ENCODE results near the gene MKRN2OS. TPM values are rescaled to one million over a fixed set of nuclear protein-coding genes. Genes with fewer than 3 reads are reported as not detected.

Gene MKRN2OS
- total RNA-seq, 2 experiments from 2014 or later, result not detected

DNA sequence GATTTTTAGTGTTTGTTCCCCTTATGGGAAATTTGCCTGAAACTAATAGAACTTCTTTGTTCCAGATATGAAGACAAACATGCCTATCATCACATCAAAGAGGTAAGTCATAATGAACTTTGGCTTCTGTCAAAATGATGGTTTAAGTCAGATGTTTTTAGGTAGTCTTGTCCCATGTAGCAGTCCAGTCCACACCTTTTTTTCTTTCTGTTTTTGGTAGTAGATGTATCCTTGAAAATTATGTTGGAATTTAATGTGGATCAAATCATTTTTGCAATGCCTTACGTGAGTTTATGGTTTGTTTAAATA, 48.9 kb downstream of the MKRN2OS start:
- Histone ChIP-seq H3K27me3 (ENCODE audit: control insufficient read depth in 1 of 2, insufficient read depth in 2 of 2, low read length in 2 of 2) (no peaks in the 10 kb centered on the region), H3K9me3 (ENCODE audit: control insufficient read depth in 1 of 2, insufficient read depth in 1 of 2, low read length in 2 of 2) (no peaks in the 10 kb centered on the region), H3K27ac (ENCODE audit: low read depth in 1 of 2, low read length in 2 of 2) (no peak overlapping the region), H3K4me1 (ENCODE audit: insufficient read depth, low read length) (no peaks in the 10 kb centered on the region), H3K4me3 (ENCODE audit: low read length) (no peak overlapping the region), H3K36me3 (ENCODE audit: insufficient read depth, low read length) (peaks cover 50% of the 10 kb centered on the region)
- ChIA-PET CTCF (no interaction called here), POLR2A (no interaction called here)
- no peaks in the 10 kb centered on the region for H3K27me3 Mint-ChIP-seq
- H3K36me3 Mint-ChIP-seq (ENCODE audit: low read depth), result peaks cover 80% of the 10 kb centered on the region
- no peak overlapping the region for H3K27ac Mint-ChIP-seq
- no peaks in the 10 kb centered on the region for H3K4me1 Mint-ChIP-seq (ENCODE audit: low read depth)
- TF ChIP-seq, protein P1, sequence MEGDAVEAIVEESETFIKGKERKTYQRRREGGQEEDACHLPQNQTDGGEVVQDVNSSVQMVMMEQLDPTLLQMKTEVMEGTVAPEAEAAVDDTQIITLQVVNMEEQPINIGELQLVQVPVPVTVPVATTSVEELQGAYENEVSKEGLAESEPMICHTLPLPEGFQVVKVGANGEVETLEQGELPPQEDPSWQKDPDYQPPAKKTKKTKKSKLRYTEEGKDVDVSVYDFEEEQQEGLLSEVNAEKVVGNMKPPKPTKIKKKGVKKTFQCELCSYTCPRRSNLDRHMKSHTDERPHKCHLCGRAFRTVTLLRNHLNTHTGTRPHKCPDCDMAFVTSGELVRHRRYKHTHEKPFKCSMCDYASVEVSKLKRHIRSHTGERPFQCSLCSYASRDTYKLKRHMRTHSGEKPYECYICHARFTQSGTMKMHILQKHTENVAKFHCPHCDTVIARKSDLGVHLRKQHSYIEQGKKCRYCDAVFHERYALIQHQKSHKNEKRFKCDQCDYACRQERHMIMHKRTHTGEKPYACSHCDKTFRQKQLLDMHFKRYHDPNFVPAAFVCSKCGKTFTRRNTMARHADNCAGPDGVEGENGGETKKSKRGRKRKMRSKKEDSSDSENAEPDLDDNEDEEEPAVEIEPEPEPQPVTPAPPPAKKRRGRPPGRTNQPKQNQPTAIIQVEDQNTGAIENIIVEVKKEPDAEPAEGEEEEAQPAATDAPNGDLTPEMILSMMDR (IDR thresholded peaks at IDR 0.05), result no peak
- no peak for DNase-seq
- H3K4me3 Mint-ChIP-seq, result no peak overlapping the region
- no peak for ATAC-seq (ENCODE audit: poor library complexity)
- intact Hi-C loops (cut with DNase I, micrococcal nuclease), result no loop called here
- no peaks in the 10 kb centered on the region for H3K9me3 Mint-ChIP-seq

DNA sequence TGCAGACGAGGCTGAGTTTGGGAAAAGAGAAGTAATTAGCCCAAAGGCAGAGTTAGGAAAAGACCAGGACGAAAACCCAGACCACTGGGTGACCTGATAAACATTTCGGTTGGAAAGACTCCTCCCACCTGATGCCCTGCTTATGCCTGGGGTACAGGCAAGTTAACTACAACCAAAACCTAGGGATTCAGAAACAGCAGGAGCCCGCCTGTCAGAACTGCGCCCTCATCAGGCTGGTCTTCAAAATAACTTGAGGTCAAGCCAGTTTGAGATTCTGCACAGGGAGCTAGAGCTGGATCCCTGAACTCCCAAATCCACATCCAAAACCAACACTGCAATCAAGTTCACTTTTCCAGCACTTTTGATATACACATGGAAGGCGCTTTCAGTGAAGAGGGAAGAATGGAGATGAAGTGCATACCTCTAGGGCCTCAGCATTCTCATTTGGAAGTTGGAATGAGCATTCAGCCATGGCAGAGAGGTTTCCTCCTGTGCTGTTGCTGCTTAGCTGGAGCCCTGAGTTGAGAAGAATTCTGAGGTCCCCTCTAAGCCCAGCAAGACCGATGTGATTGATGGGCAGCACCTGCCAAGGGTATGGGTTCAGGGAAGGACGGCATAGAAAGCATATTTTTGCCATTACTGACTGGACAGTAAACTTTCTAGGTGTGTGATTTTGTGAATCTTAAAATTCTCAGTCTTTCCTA, 49.4 kb downstream of the MKRN2OS start:
- no peak overlapping the region for H3K4me3 Mint-ChIP-seq
- CTCF ChIA-PET, result no interaction called here
- Histone ChIP-seq H3K36me3 (ENCODE audit: insufficient read depth, low read length) (peaks cover 45% of the 10 kb centered on the region), H3K27ac (ENCODE audit: low read depth in 1 of 2, low read length in 2 of 2) (no peak overlapping the region), H3K27me3 (ENCODE audit: control insufficient read depth in 1 of 2, insufficient read depth in 2 of 2, low read length in 2 of 2) (no peaks in the 10 kb centered on the region), H3K4me1 (ENCODE audit: insufficient read depth, low read length) (no peaks in the 10 kb centered on the region), H3K9me3 (ENCODE audit: control insufficient read depth in 1 of 2, insufficient read depth in 1 of 2, low read length in 2 of 2) (no peaks in the 10 kb centered on the region), H3K4me3 (ENCODE audit: low read length) (no peak overlapping the region)
- intact Hi-C loops (cut with DNase I, micrococcal nuclease), result no loop called here
- no peaks in the 10 kb centered on the region for H3K4me1 Mint-ChIP-seq (ENCODE audit: low read depth)
- TF ChIP-seq, protein P1 (IDR thresholded peaks at IDR 0.05), result no peak
- H3K27me3 Mint-ChIP-seq, result no peaks in the 10 kb centered on the region
- POLR2A ChIA-PET, result interaction anchor here (1.1 kb wide), 1 partner anchor 12 kb away, joined by 6 read pairs; the partner anchor contains the start of gene TSEN2
- H3K9me3 Mint-ChIP-seq, result no peaks in the 10 kb centered on the region
- peaks cover 80% of the 10 kb centered on the region for H3K36me3 Mint-ChIP-seq (ENCODE audit: low read depth)
- DNase-seq (no peak), ATAC-seq (ENCODE audit: poor library complexity) (no peak)
- no peak overlapping the region for H3K27ac Mint-ChIP-seq

DNA sequence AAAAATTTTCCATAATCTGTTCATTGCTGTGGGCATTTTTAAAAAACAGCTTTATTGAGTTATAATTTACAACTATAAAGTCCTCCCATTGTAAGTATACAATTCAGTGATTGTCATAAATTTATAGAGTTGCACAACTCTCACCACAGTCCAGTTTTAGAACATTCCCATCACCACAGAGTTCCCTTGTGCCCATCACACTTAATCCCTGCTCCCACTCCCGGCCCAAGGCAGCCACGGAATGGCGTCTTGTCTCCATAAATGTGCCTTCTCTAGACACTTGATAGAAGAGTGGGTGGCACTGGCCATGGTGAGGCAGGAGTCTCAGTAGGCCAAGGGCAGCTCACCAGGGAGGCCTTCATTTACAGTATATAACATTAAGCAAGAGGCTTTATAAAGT, 54.8 kb downstream of the MKRN2OS start:
- Mint-ChIP-seq H3K27me3 (no peaks in the 10 kb centered on the region), H3K27ac (no peak overlapping the region), H3K9me3 (no peaks in the 10 kb centered on the region), H3K36me3 (ENCODE audit: low read depth) (peaks cover 45% of the 10 kb centered on the region), H3K4me1 (ENCODE audit: low read depth) (peaks cover 22% of the 10 kb centered on the region), H3K4me3 (no peak overlapping the region)
- H3K4me1 ChIP-seq (ENCODE audit: insufficient read depth, low read length), result peaks cover 1% of the 10 kb centered on the region
- H3K9me3 ChIP-seq (ENCODE audit: control insufficient read depth in 1 of 2, insufficient read depth in 1 of 2, low read length in 2 of 2), result no peaks in the 10 kb centered on the region
- intact Hi-C loops (cut with DNase I, micrococcal nuclease), result loop anchor here in 1 of 2 experiments (2.0 kb wide), 1 partner anchor 56 kb away; no protein-coding TSS in a partner anchor
- CTCF ChIA-PET, result no interaction called here
- H3K27ac ChIP-seq (ENCODE audit: low read depth in 1 of 2, low read length in 2 of 2), result no peak overlapping the region
- H3K4me3 ChIP-seq (ENCODE audit: low read length), result no peak overlapping the region
- TF ChIP-seq, protein P1 (IDR thresholded peaks at IDR 0.05), result no peak
- POLR2A ChIA-PET, result no interaction called here
- DNase-seq (no peak), ATAC-seq (ENCODE audit: poor library complexity) (no peak)
- H3K27me3 ChIP-seq (ENCODE audit: control insufficient read depth in 1 of 2, insufficient read depth in 2 of 2, low read length in 2 of 2), result no peaks in the 10 kb centered on the region
- H3K36me3 ChIP-seq (ENCODE audit: insufficient read depth, low read length), result peaks cover 15% of the 10 kb centered on the region

All from CD4-positive, alpha-beta T cell (primary cell).